Measurements from ENCODE around the gene EPHB1.

GRCh38 chr3:134772591-134772990, 22.5 kb upstream of the EPHB1 start:
- TF ChIP-seq POLR2AphosphoS5 (IDR thresholded peaks at IDR 0.05; ENCODE audit: borderline replicate concordance, low read depth, low read length) (no peak), EZH2 (IDR thresholded peaks at IDR 0.05) (no peak)
